NCI-H1694 (cell line): ENCODE results near the gene C5.

Experiments
- DNase-seq: peaks from one replicate; lab custom pipeline; 2025; lab: John Stamatoyannopoulos, UW

C5 gene

GRCh38 chr9:120941046-120941770, 108.9 kb downstream of the C5 start:
- no peak for DNase-seq

DNA sequence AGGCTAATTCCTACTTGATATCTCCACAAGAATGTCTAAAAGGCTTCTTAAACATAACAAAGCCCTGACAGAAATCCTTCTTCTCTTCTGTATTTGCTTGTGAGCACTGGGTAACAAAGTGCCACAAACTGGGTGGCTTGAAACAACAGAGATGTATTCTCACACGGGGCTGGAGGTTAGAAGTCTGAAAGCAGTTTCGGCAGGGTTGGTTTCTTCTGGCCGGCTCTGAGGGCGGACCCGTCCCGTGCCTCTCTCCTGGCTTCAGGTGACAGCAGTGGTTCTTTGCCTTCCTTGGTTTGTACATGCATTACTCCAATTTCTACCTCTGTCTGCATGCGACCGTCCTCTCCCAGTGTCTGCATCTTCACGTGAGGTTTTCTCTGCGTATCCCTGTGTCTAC, 109.5 kb downstream of the C5 start:
- DNase-seq = no peak

- no peak for DNase-seq
Observed at GRCh38 chr9:120938851-120939250, 111.2 kb downstream of the C5 start.

DNA sequence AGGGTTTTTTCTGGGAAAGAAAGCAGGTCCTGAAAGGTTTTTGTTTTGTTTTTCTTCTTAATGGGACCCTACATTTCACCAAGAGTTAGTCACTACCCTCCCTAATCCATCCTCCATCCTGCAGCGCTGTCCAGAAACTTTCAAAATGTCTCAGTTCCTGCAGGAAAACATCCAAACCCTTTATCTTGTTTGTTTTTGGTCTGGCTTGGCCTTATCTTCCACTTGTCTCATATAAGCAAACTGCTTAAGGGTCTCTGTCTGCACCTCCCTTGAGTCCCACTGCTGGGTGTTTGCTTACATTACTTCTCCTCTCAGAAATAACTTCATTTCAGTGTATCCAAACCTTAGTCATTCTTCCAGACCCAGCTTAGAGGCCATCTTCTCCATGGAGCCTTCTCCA, 112.5 kb downstream of the C5 start:
- DNase-seq = no peak

- DNase-seq = no peak
Observed at GRCh38 chr9:120937127-120937526, 112.9 kb downstream of the C5 start.

DNA sequence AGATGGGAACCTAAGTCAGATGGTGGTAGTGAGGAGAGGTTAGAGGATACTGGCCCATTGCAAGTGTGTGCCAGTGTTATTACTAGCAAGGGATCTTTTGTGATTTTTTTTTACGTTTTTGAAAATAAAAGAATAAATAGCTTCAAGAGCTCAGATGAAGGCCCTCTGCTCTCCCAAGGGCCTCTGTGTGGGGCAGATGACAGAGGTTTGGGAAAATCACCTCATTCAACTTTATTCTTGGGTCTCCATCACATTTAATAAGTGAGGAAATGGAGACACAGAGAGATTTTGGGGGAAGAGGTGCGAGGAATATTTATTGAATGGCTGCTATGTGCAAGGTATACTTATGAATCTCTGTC, 113.3 kb downstream of the C5 start:
- no peak for DNase-seq

- DNase-seq = peak; percentile 82
Observed at GRCh38 chr9:120936011-120936763, 113.9 kb downstream of the C5 start.

DNA sequence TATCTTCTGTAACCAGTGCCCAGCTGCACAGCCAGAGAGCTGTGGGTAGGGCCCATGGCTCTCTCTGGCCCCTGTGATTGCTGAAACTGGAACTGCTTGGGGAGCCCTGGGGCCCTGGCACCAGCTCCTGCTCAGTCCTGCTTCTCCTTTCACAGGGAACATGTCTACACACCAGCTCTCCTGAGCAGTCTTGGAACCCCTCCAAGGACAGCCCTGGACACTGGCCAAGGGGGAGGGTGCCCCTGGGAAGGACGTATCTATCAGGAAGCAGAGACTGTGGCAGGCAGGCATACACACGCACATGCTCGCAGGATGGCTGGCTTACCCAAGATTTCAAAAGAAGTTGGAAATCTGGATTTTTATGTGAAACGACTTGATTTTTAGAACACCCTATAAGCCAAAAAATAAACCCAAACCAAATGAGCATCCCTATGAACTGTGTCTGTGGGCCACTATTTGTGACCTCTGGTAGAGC, 114.7 kb downstream of the C5 start:
- DNase-seq = peak; percentile 97

- DNase-seq = no peak
Observed at GRCh38 chr9:120934281-120934680, 115.8 kb downstream of the C5 start.

- no peak for DNase-seq
Observed at GRCh38 chr9:120933310-120934055, 116.6 kb downstream of the C5 start.

DNA sequence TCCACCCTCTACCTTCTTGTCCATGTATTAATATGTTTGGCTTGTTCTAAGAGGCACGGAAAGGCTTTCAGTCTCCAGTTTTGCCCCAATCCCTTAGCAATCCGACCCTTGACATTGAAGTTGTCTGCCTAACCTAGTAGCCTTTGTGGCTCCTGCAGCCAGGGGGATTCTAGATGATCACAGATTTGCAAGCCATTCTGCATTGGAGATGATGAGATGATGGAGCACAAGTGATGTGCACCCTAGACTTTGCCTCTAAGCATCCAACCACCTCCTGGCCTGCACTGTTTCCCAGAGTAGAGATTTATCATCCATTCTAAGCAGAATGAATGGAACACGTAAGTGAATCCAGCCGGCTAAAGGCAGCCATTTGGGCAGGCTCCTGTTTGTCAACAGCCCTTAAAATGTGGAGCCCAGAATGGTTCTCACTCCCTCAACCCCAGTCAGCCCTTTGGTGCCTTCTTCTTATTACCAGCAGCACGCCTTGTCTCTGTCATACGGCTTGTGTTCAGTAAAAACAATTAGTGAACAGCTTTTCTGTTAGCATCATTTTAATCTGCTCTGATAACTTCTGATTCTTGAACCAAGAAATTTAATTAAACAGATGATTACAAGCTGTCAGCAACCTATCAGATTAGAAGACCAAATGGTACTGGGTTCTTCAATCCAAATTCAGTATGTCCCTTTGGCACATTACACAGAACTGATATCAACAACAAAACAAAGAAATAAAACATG, 117.8 kb downstream of the C5 start:
- peak; percentile 76 for DNase-seq

- DNase-seq = peak; percentile 35
Observed at GRCh38 chr9:120931231-120932085, 118.6 kb downstream of the C5 start.

GRCh38 chr9:120929229-120929791, 120.8 kb downstream of the C5 start:
- DNase-seq = no peak

DNA sequence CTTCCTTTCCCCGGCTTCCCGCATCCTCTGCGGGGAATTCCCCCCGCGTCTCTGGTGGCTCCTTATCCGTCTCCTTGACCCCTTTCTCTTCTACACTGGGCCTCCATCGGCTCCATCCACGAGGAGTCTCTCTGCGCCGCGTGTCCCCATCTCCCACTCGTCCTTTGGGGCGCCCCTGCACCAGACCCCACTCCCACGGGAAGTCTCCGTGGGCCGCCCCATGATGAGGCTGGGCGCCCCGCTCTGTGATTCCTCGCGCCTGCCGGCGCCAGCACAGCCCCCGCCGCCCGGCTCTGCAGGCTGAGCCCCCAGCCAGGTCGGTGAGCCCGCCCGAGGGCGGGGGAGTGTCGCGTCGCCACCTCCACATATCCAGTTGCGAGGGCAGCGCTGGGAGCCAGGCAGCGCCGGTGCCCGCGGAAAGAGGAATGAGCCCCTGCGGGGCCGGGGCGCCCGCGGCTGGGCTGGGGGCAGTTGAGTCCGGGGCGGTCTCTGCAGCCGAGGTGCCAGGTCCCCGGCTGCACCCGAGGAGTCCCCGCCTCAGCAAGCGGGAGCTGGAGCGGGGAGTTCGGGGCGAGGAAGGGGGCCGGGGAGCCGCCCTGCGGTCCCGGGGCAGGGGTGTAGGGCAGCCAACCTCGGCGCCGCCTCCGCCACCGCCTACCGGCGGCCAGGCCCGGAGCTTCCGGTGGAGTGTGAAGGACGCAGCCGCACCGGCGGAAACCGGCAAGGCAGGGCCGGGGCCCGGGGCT, 121.4 kb downstream of the C5 start:
- no peak for DNase-seq

DNA sequence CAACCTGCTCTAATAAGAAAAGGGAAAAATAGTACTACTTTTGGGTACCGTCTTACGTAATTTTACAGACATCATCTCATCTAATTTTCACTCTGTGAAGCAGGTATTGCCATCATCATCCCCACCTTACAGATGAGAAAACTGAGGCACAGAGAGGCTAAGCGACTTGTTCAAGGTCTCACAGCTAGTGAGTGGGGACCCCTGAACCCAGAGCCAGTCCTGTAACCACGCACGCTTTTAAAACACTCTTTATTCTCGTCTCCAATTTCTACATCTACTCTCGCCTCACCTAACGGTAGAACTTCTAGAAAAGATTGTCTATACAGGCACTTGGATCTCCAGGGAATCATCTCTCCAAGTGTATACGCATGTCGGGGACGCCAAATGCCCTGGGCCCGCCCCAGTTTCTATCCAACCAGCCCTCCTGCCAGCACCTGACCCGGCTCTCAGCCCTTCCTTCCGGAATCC, 122.0 kb downstream of the C5 start:
- DNase-seq = no peak

DNA sequence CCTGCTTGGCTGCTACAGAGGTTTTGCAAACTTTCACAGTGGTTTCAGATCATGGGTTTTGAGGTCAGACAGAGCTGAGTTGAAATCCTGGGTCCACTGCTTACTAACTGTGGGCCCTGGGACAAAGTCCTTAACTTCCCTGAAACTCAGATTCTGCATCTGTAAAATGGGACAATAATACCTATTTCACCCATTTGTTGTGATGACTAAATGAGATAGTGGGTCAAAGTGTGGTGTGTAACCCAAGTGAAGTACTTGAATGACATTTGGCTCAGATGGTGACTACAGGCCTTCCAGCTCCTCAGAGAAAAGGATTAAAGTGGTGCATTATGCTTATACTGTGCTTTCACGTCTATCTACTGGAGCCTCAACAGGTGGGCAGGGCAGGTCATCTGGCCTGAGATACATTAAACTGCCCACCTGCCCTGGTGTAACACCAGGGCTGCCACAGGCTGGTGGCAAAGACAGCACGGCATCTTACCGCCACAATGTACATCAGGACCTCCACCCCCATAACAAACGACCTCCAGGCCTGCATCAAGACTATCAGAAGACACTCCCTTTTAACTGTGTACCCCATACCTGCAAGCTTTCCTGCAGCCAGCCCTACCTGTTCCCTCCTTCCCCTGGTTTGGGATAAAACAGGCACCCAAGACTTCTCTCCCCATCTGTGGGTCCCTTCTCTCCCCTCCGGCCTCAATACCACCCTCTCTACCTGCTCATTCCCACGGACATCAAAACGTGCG, 122.6 kb downstream of the C5 start:
- DNase-seq = no peak

- DNase-seq = no peak
Observed at GRCh38 chr9:120926397-120926928, 123.6 kb downstream of the C5 start, which contains the start of gene TRAF1. TRAF1 (minus strand) TSS chr9:120926796; CDS start chr9:120926075, 721 bp downstream.

DNA sequence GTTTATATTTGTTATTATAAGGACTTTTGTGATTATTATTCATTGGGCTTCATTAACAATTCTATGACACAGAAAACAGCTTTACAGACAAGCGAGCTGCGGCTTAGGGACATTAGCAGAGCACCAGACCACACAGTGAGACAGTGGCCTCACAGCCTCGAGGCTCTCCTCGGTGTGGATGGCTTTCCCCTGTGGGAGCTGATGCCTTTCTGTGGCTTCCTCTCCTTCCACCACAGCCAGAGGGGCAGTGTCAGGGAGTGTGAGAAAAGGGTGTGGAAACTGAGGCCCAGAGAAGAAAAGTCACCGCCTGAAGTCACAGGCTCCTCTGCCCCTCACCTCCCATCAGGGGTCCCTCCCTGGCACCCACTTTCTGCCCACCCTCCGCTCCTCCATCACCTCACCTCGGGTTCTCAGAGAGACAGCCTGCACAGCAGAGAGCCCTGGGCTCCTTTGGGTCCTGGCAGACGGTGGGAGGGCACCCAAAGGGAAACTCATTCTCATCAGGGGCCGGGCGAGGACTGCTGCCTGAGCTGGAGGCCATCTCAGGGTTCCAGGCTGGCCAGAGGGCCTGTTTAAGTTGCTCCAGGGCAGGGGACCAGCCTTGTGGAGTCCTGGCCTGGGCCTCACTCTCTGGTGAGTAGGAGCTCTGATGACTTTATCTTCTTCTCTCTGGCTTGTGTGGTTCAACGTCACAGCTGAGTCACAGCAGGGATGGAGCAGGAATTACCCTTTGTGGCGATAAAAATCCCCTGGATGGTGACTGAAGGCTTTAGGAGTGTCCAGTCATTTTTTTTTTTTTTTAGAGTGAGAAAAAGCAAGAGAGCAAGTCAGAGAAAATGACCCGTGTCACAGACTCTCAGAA, 124.3 kb downstream of the C5 start:
- DNase-seq = no peak
